ENCODE results near the gene SMAP1. TPM values are rescaled to one million over a fixed set of nuclear protein-coding genes. Genes with fewer than 3 reads are reported as not detected.
"Not testable (repeated sequence)": the region's sequence is repeated elsewhere in the genome, so short reads cannot be mapped to it uniquely, and the experiment has no call there.

Gene SMAP1
- total RNA-seq, 2 experiments from 2014 or later: 51.2 to 62.0 TPM

DNA sequence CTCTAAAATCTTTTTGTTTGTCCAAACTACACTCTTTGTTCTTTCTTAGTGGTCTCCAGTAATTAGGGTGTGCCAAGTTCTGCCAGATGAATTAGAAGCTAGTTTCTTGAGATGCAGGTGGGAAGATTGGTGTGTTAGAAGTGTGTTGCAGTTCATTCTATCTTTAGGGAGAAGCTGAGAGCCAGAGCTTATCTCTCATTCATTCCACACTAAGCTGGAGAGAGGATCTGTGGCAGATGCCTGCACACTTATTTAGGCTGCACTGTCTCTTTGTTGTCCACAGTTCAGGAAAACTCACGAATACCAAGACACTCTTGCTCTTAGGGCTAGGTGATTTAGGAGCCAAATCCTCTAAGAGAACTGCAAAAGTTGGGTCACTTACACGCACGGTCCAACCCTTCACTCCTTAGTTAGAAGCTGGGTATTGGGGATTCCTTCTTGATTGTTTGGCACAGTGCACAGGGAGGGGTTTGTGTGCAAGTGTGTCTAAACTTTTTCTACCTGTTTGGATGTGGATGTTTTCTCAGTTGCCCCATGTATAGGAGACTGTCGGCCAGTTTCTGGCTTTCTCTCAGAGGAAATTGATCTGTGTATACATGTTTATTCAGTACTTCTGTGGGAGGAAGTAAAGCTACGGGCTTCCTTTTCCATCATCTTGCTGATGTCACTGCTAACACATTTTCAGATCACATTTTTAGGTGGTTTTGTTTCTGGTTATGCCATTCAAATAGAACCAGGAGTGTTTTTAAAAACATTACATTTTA is 49.5 kb downstream of the SMAP1 start:
- CTCF ChIA-PET: interaction anchor here (1.2 kb wide), 1 partner anchor 10 kb away, joined by 3 read pairs; no protein-coding TSS in a partner anchor
- peak; percentile 16 for DNase-seq
- Mint-ChIP-seq H3K27me3 (no peaks in the 10 kb centered on the region), H3K36me3 (ENCODE audit: low read depth) (peaks cover 31% of the 10 kb centered on the region), H3K9me3 (peaks cover 18% of the 10 kb centered on the region), H3K4me3 (no peak overlapping the region), H3K4me1 (peaks cover 39% of the 10 kb centered on the region), H3K27ac (peak overlapping the region; percentile 3)
- POLR2A ChIA-PET: no interaction called here

DNA sequence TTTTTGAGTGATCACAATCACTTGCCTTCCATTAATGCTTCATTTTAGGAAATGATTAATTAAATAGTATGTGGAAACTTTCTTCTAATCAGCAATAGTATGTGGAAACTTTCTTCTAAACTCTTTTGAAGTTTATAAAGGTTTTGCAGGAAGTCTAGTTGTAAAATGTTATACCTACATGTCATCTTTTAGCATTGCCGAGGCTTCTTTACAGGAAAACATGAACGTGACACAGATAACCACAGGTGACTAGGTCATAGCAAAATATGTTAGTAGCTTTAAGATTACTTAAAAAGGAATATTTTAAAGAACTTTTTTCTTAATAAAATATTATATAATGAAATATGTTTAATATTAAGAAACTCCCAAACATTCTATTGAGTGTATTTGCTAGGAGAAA is 56.8 kb downstream of the SMAP1 start:
- H3K27ac Mint-ChIP-seq: no peak overlapping the region
- H3K9me3 Mint-ChIP-seq: no peaks in the 10 kb centered on the region
- POLR2A ChIA-PET: no interaction called here
- peaks cover 21% of the 10 kb centered on the region for H3K4me1 Mint-ChIP-seq
- DNase-seq: no peak
- CTCF ChIA-PET: no interaction called here
- no peaks in the 10 kb centered on the region for H3K27me3 Mint-ChIP-seq
- H3K4me3 Mint-ChIP-seq: no peak overlapping the region
- H3K36me3 Mint-ChIP-seq (ENCODE audit: low read depth): peaks cover 18% of the 10 kb centered on the region

DNA sequence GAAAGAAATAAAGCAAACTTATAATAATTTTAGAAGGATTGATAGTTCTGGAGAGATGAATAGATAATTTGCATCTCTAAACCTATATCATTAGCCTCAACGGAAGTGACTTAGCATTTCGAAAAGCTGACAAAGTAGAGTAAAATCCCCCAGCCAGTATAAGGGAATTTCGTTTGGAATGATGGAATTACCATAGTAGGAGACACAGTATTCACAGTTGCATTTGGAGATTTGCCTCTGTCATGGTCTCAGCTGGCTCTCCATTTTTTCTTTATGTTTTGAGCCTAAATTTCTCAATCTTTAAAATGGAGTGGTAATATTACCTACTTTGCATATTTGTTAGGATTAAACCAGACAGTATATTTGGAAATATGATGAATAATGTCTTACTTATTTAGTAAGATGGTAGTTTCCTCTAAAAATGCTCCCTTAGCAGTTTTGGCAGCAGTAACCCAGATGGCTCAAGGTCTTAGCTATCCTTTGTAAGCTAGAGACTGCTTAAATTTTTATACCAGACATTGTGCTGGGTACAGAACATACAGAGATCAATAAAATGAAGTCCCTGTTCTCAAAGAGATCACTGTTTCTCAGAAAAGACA is 58.2 kb downstream of the SMAP1 start:
- ChIA-PET CTCF (interaction anchor here (1.3 kb wide), 1 partner anchor 73 kb away, joined by 3 read pairs; no protein-coding TSS in a partner anchor), POLR2A (no interaction called here)
- H3K27me3 Mint-ChIP-seq: no peaks in the 10 kb centered on the region
- peaks cover 18% of the 10 kb centered on the region for H3K36me3 Mint-ChIP-seq (ENCODE audit: low read depth)
- no peak overlapping the region for H3K4me3 Mint-ChIP-seq
- no peaks in the 10 kb centered on the region for H3K9me3 Mint-ChIP-seq
- DNase-seq: no peak
- peaks cover 21% of the 10 kb centered on the region for H3K4me1 Mint-ChIP-seq
- H3K27ac Mint-ChIP-seq: no peak overlapping the region

DNA sequence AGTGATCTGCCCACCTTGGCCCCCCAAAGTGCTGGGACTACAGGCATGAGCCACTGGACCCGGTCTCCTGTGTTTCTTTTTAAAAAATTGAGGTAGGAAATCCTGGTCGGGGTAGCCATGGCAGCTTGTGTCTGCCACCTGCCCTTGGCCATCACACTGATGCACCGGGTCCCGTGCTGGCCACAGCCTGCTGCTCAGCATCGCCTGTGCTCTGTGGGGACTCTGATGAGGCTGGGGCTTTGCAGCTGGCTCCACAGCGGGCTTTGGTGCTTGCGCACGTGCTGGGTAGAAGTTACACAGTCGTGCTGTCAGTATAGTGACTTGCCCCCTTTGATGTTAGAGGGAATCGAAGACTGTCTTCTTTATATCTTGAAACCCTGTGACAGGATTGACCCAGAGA is 66.7 kb downstream of the SMAP1 start:
- DNase-seq: no peak
- CTCF ChIA-PET: interaction anchor here (2.3 kb wide), 1 partner anchor 27 kb away, joined by 6 read pairs; no protein-coding TSS in a partner anchor
- Mint-ChIP-seq H3K9me3 (no peaks in the 10 kb centered on the region), H3K4me1 (peaks cover 11% of the 10 kb centered on the region), H3K4me3 (no peak overlapping the region), H3K27ac (no peak overlapping the region), H3K36me3 (ENCODE audit: low read depth) (peaks cover 41% of the 10 kb centered on the region), H3K27me3 (no peaks in the 10 kb centered on the region)
- POLR2A ChIA-PET: no interaction called here

DNA sequence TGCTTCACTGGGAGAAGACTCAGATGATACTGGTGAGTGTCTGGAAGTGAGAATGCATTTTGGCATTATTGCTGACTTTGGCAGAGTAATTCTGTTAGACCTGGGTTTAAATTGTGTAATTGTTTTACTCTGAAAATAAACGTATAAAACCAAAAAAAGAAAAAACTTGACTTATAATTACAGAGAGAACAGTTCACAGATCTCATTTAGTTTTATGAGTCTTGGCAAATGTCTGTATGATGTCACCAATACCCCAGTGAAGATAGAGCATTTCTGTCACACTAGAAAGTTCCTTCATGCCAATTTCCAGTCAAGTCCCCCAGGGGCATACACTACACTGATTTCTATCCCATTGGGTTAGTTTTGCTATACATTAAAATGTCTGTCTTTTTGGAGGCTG is 67.3 kb downstream of the SMAP1 start:
- H3K9me3 Mint-ChIP-seq: no peaks in the 10 kb centered on the region
- no peaks in the 10 kb centered on the region for H3K27me3 Mint-ChIP-seq
- CTCF ChIA-PET: interaction anchor here (2.3 kb wide), 1 partner anchor 27 kb away, joined by 6 read pairs; no protein-coding TSS in a partner anchor
- POLR2A ChIA-PET: no interaction called here
- H3K36me3 Mint-ChIP-seq (ENCODE audit: low read depth): peaks cover 46% of the 10 kb centered on the region
- no peak overlapping the region for H3K4me3 Mint-ChIP-seq
- peaks cover 9% of the 10 kb centered on the region for H3K4me1 Mint-ChIP-seq
- no peak for DNase-seq
- no peak overlapping the region for H3K27ac Mint-ChIP-seq

DNA sequence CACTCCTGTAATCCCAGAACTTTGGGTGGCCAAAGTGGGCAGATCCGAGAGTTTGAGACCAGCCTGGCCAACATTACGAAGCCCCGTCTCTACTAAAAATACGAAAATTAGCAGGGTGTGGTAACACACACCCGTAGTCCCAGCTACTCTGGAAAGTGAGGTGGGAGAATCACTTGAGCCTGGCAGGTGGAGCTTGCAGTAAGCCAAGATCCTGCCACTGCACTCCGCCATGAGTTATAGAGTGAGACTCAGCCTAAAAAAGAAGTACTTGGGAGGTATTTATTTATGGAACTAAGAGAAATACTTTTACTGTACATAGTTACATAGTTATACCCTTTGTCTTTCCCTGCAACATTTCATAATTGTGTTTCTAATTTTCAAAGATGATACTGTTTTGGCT is 67.8 kb downstream of the SMAP1 start:
- ChIA-PET POLR2A (no interaction called here), CTCF (no interaction called here)
- Mint-ChIP-seq H3K9me3 (peaks cover 2% of the 10 kb centered on the region), H3K4me3 (no peak overlapping the region), H3K27me3 (no peaks in the 10 kb centered on the region), H3K4me1 (peaks cover 7% of the 10 kb centered on the region), H3K36me3 (ENCODE audit: low read depth) (peaks cover 51% of the 10 kb centered on the region), H3K27ac (no peak overlapping the region)
- no peak for DNase-seq

DNA sequence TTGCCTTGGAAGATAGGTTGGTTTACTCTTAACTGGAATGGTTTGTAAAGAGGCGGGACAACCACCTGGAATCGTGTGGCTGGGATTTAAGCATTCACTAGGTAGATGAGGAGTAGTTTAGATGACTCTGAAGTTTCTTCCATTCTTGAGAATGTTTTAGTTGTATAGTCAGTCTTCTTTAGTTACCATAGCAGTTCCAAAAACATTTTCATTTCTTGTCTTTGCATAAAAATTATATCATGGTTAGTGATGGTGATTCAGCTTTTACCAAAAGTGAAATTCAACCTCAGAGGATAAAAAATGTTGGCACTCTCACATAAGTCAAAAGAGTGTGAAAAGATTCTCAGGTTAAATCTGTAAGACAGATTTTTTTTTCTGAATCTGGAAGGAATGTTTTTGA is 70.3 kb downstream of the SMAP1 start:
- CTCF ChIA-PET: interaction anchor here (1.3 kb wide), 1 partner anchor 218 kb away, joined by 3 read pairs; no protein-coding TSS in a partner anchor
- H3K9me3 Mint-ChIP-seq: peaks cover 17% of the 10 kb centered on the region
- POLR2A ChIA-PET: no interaction called here

DNA sequence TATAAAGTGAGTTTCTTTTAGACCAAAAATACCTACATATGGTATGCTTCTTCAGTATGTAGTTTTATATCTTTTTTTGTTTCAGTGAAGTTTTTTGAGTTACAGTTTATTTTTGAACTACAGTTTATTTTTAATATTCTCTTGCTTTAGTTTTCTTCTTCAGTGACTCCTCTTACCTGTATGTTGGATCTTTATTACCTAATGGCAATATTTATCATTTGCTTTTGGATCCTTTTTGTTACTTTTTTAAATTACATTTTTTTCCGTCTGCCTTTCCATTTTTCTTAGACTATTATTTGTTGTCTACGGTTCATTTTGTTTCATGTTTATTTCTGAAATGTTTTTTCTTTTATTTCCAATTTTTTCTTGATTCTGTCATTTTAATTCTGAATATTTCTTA is 71.9 kb downstream of the SMAP1 start:
- H3K36me3 Mint-ChIP-seq (ENCODE audit: low read depth): peaks cover 68% of the 10 kb centered on the region
- no peak for DNase-seq
- peaks cover 22% of the 10 kb centered on the region for H3K9me3 Mint-ChIP-seq
- ChIA-PET POLR2A (no interaction called here), CTCF (no interaction called here)
- no peak overlapping the region for H3K4me3 Mint-ChIP-seq
- H3K27me3 Mint-ChIP-seq: no peaks in the 10 kb centered on the region
- H3K27ac Mint-ChIP-seq: no peak overlapping the region
- H3K4me1 Mint-ChIP-seq: peaks cover 2% of the 10 kb centered on the region

More for the DNA sequence above, 70.3 kb downstream of the SMAP1 start:
- no peaks in the 10 kb centered on the region for H3K27me3 Mint-ChIP-seq
- peaks cover 68% of the 10 kb centered on the region for H3K36me3 Mint-ChIP-seq (ENCODE audit: low read depth)
- H3K4me3 Mint-ChIP-seq: no peak overlapping the region
- peaks cover 5% of the 10 kb centered on the region for H3K4me1 Mint-ChIP-seq
- H3K27ac Mint-ChIP-seq: no peak overlapping the region
- no peak for DNase-seq

DNA sequence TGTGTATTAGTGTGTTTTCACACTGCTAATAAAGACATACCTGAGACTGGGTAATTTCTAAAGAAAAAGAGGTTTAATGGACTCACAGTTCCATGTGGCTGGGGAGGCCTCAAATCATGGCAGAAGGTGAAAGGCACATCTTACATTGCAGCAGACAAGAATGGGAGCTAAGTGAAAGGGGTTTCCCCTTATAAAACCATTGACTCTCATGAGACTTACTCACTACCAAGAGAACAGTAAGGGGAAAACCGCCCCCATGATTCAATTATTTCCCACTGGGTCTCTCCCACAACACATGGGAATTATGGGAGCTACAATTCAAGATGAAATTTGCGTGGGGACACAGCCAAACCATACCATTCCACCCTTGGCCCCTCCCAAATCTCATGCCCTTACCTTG is 73.1 kb downstream of the SMAP1 start:
- Mint-ChIP-seq H3K9me3 (peaks cover 24% of the 10 kb centered on the region), H3K36me3 (ENCODE audit: low read depth) (peaks cover 67% of the 10 kb centered on the region)
- H3K4me1 Mint-ChIP-seq, H3K27me3 Mint-ChIP-seq, H3K4me3 Mint-ChIP-seq, POLR2A ChIA-PET, DNase-seq, H3K27ac Mint-ChIP-seq: not testable (repeated sequence)
- CTCF ChIA-PET: interaction anchor here (0.6 to 1.6 kb wide), 2 partner anchors 20 to 56 kb away, joined by 3 read pairs; no protein-coding TSS in a partner anchor

DNA sequence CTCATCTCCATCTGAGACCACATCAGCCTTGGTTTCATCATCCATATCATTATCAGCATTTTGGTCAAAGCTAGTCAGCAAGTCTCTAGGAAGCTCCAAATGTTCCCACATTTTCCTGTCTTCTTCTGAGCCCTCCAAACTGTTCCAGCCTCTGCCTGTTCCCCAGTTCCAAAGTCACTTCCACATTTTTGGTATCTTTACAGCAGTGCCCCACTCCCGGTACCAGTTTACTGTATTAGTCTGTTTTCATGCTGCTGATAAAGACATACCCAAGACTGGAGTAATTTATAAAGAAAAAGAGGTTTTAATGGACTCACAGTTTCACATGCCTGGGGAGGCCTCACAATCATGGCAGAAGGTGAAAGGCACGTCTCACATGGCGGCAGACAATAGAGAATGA is 74.8 kb downstream of the SMAP1 start:
- not testable (repeated sequence) for H3K27me3 Mint-ChIP-seq, H3K27ac Mint-ChIP-seq, H3K4me1 Mint-ChIP-seq, H3K4me3 Mint-ChIP-seq, DNase-seq
- POLR2A ChIA-PET: interaction anchor here (0.6 kb wide), 1 partner anchor 9 kb away, joined by 13 read pairs; no protein-coding TSS in a partner anchor
- CTCF ChIA-PET: interaction anchor here (1.6 kb wide), 1 partner anchor 18 kb away, joined by 3 read pairs; no protein-coding TSS in a partner anchor
- H3K36me3 Mint-ChIP-seq (ENCODE audit: low read depth): peaks cover 67% of the 10 kb centered on the region
- peaks cover 25% of the 10 kb centered on the region for H3K9me3 Mint-ChIP-seq

DNA sequence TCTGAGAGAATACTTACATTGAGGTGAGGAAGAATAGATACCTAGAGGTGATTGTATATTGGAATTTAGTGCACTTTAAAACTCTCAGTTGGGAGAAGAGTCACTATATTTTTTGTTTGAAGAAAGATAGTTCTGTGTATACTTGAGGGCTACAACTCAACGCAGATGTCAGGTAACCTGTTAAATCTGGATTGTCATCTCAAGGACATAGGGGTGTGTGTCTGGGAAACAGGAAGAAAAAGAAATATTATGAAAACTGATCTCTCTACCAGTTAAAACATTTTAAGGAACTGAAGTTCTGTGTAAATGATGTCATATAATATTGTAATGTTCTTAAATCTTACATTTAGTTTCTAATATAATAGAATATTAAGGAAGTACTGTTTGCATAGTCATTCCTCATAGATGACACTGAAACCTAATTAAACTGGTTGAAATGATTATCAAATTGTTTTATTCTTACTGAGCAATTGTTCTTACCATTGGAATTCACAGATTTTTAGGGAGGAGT is 86.2 kb downstream of the SMAP1 start:
- H3K4me3 Mint-ChIP-seq: no peak overlapping the region
- H3K36me3 Mint-ChIP-seq (ENCODE audit: low read depth): peaks cover 22% of the 10 kb centered on the region
- ChIA-PET POLR2A (interaction anchor here (0.6 kb wide), 1 partner anchor 97 kb away, joined by 3 read pairs; no protein-coding TSS in a partner anchor), CTCF (interaction anchor here (1.3 kb wide), 1 partner anchor 8 kb away, joined by 3 read pairs; no protein-coding TSS in a partner anchor)
- no peak overlapping the region for H3K27ac Mint-ChIP-seq
- H3K27me3 Mint-ChIP-seq: no peaks in the 10 kb centered on the region
- H3K9me3 Mint-ChIP-seq: no peaks in the 10 kb centered on the region
- no peaks in the 10 kb centered on the region for H3K4me1 Mint-ChIP-seq
- no peak for DNase-seq

DNA sequence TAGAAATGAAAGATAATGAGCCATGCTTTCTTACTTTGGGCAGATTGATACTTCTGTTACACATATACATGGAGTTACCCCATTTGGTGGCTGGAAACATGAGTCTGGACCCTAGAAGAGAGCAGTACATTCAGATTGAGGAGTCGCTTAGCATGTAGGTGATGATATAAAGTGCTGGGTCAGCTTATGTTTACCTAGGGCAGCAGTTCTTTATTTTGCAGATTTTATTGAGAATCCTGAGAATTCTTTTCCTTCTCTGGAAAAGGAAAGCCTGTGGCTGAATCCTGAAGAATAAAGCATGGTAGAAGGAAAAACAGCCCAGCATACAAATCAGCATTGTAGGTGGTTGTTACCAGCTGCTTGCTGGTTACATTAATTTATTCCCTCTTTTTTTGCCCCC is 91.2 kb downstream of the SMAP1 start:
- no peaks in the 10 kb centered on the region for H3K9me3 Mint-ChIP-seq
- H3K27me3 Mint-ChIP-seq: no peaks in the 10 kb centered on the region
- ChIA-PET CTCF (no interaction called here), POLR2A (no interaction called here)
- H3K36me3 Mint-ChIP-seq (ENCODE audit: low read depth): peaks cover 17% of the 10 kb centered on the region
- no peak for DNase-seq
- no peak overlapping the region for H3K27ac Mint-ChIP-seq
- H3K4me3 Mint-ChIP-seq: no peak overlapping the region
- H3K4me1 Mint-ChIP-seq: no peaks in the 10 kb centered on the region

DNA sequence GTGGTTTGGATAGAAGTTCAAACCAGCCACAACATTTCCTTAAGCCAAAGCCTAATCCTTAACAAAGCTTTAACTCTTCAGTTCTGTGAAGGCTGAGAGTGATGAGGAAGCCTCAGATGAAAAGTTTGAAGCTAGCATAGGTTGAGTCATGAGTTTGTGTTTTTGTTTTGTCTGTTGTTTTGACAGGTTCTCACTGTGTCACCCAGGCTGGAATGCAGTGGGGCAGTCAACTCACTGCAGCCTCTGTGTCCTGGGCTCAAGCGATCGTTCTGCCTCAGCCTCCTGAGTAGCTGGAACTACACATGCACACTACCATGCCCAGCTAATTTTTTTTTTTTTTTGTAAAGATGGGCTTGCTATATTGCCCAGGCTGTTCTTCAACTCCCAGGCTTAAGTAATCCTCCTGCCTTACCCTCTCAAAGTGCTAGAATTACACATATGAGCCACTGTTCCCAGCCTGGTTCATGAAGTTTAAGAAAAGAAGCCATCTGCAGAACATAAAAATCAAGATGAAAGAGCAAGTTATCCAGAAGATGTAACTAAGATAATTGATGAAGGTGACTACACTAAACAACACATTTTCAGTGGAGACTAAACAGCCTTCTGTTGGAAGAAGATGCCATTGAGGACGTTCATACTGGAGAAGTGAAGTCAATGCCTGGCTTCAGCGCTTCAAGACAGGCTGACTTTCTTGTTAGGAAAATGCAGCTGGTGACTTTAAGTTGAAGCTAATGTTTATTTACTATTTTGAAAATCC is 96.2 kb downstream of the SMAP1 start:
- H3K4me1 Mint-ChIP-seq: no peaks in the 10 kb centered on the region
- no peak overlapping the region for H3K27ac Mint-ChIP-seq
- H3K27me3 Mint-ChIP-seq: no peaks in the 10 kb centered on the region
- peaks cover 5% of the 10 kb centered on the region for H3K9me3 Mint-ChIP-seq
- no peak for DNase-seq
- H3K36me3 Mint-ChIP-seq (ENCODE audit: low read depth): peaks cover 35% of the 10 kb centered on the region
- H3K4me3 Mint-ChIP-seq: no peak overlapping the region
- ChIA-PET POLR2A (no interaction called here), CTCF (no interaction called here)

Data from activated CD4-positive, alpha-beta T cell treated with anti-CD3 and anti-CD28 coated beads, Interleukin-2, amount 10 ng/mL, durations not matched to agents 7 days and 5 days (primary cell).